ENCODE data around the gene SYNE3.

The SYNE3 gene

DNA sequence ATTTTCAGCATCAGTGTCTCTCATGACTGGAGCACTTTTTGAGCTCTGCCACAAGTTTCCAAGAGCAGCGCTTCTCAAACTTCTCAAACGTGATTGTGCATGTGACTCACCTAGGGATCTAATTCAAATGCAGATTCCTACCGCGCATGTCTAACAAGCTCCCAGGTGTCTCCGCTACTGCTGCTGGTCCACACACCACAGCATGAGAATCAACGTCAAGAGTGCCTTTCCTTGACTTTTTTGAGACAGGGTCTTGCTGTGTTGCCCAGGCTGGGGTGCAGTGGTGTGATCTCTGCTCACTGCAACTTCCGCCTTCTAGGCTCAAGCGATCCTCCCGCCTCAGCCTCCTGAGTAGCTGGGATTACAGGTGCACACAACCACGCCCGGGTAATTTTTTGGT lies 40.8 kb upstream of the SYNE3 start:
- no peak overlapping the region for H3K4me3 ChIP-seq (ENCODE audit: low read depth, low read length)
- DNase-seq (ENCODE audit: low read depth): no peak
- TF ChIP-seq, protein P1, sequence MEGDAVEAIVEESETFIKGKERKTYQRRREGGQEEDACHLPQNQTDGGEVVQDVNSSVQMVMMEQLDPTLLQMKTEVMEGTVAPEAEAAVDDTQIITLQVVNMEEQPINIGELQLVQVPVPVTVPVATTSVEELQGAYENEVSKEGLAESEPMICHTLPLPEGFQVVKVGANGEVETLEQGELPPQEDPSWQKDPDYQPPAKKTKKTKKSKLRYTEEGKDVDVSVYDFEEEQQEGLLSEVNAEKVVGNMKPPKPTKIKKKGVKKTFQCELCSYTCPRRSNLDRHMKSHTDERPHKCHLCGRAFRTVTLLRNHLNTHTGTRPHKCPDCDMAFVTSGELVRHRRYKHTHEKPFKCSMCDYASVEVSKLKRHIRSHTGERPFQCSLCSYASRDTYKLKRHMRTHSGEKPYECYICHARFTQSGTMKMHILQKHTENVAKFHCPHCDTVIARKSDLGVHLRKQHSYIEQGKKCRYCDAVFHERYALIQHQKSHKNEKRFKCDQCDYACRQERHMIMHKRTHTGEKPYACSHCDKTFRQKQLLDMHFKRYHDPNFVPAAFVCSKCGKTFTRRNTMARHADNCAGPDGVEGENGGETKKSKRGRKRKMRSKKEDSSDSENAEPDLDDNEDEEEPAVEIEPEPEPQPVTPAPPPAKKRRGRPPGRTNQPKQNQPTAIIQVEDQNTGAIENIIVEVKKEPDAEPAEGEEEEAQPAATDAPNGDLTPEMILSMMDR (IDR thresholded peaks at IDR 0.05; ENCODE audit: control insufficient read depth, extremely low read depth, insufficient read depth): no peak

DNA sequence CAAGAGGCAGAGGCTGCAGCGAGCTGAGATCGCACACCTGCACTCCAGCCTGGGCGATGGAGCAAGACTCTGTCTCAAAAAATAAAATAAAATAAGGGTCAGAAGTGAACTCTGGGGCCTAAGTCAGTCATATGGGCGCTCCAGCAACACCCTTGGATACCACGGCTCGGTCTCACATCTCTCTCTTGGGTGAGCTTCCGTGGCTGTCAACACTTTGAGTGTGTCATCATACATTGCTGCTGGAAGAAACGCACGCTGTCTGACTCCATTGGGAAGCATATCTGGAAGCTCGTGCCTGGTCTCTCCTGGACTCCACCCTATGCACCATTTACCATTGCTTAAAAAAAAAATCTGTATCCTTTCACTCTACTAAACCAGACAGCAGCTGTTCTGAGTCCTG lies 38.6 kb upstream of the SYNE3 start:
- H3K4me3 ChIP-seq (ENCODE audit: low read depth, low read length): no peak overlapping the region
- TF ChIP-seq, protein P1 (IDR thresholded peaks at IDR 0.05; ENCODE audit: control insufficient read depth, extremely low read depth, insufficient read depth): no peak
- DNase-seq (ENCODE audit: low read depth): no peak

DNA sequence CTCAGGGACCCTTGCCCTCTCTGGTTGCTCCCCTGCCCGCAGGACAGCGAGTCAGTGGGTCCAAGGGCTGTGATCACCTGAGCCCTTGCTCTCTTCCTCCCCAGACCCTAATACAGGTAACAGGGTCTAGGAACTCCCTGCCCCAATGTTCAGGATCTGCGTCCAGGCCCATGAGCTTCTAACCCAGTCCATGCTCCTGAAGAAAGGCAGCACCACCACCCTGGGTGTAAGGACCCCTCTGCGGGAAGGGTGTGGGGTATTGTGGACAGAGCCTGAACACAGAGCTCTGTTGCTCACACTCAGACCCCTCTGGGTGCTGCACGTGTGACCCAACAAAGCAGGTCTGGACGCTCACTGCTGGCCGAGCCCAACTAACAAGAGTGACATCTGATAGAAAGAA lies 36.7 kb upstream of the SYNE3 start:
- TF ChIP-seq, protein P1 (IDR thresholded peaks at IDR 0.05; ENCODE audit: control insufficient read depth, extremely low read depth, insufficient read depth): no peak
- no peak overlapping the region for H3K4me3 ChIP-seq (ENCODE audit: low read depth, low read length)
- DNase-seq (ENCODE audit: low read depth): no peak

DNA sequence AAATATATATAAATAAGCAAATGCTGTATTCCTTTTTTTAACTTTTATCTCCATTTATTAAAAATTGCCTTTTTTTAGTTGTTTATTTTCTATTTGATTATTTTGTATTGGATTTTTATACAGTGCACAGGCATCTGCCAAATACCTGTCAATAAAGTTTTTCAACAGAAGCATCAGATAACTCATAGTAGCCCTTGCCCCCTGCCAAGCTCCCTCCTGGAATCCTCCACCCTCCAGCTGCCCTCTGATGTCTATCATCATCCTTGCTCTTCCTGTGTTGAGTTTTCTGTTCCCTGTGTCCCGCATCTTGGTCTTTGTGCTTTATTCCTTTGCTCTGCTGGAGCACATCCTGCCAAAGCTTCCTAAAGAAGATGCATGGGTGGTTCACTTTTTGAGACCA lies 35.0 kb upstream of the SYNE3 start:
- TF ChIP-seq, protein P1 (IDR thresholded peaks at IDR 0.05; ENCODE audit: control insufficient read depth, extremely low read depth, insufficient read depth): no peak
- DNase-seq (ENCODE audit: low read depth): no peak
- no peak overlapping the region for H3K4me3 ChIP-seq (ENCODE audit: low read depth, low read length)

DNA sequence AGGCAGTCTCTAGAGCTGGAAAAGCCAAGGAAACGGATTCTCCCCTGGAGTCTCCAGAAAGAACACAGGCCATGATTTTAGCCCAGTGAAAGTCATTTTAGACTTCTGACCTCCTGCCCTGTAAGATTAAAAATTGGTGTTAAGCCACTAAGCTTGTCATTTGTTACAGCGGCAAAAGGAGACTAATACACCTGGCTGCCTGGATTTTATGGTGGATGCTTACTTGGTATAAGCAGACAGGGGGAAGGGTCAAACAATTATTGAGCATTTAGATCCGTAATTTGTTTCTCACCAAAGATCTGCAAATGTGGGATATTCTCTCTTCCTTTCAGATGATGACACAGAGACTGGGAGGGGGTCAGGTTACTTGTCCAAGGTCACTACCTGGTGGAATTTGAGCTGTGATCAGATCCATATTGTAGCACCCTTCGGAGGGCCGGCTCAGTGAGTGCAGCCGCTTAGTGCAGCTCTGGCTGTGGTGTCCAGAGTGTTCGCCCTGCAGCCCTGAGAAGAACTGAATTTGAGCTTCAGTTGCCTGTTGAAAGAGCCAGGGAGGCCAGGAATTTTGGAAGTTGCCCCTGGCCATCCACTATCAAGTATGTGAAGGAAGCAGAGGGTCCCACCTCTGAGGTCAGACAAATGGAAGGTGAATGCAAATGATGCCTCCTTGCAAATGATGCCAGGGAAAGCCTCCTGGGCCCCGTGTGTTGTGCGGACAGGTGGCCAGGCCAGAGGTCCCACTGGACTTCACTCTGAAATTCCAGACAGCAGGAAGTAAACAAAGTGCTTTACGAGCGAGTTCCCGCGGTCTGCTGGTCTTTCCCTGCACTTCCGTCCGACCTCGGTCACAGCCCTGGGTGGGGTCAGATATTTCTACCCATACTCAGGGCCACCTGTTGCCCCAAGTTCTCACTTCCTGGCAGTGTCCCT lies 33.5 kb upstream of the SYNE3 start:
- DNase-seq (ENCODE audit: low read depth): no peak
- TF ChIP-seq, protein P1 (IDR thresholded peaks at IDR 0.05; ENCODE audit: control insufficient read depth, extremely low read depth, insufficient read depth): no peak
- no peak overlapping the region for H3K4me3 ChIP-seq (ENCODE audit: low read depth, low read length)

DNA sequence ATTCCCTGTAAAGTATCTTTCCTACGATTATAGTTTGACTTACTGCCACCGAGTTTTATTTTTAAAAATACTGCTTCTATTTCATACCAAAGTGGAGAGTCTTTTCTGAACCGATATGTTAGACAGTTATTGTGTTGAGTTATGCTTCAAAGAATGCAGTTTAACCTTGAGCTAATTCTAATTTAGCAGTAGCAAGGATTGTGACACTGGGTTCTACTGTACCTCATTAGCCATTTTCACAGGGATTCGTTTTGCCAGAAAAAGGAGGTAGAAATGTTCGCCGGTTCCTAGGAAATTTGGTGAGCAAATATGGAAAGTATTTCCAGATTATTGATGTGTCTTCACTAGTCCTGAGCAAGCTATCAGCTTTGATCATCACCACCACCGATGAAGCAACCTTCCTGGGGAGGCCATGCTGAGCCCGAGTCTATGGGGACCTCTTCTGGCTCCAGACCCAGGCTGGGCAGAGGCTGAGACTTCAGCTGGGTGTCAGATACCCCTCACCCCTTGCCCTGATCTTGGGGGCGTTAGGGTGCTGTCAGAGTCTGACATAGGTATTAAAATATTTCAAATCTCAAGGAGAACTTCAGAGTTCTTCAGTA lies 32.0 kb upstream of the SYNE3 start:
- TF ChIP-seq, protein P1 (IDR thresholded peaks at IDR 0.05; ENCODE audit: control insufficient read depth, extremely low read depth, insufficient read depth): no peak
- H3K4me3 ChIP-seq (ENCODE audit: low read depth, low read length): no peak overlapping the region
- no peak for DNase-seq (ENCODE audit: low read depth)

Measured in LNCaP clone FGC (cell line).